ENCODE measurements around the gene ADAT2. TPM values are rescaled to one million over a fixed set of nuclear protein-coding genes. Genes with fewer than 3 reads are reported as not detected.
"Not testable (repeated sequence)": the region's sequence is repeated elsewhere in the genome, so short reads cannot be mapped to it uniquely, and the experiment has no call there.

ADAT2 gene
- total RNA-seq (2014; rRNA removed; shearing (Covaris generic)) = 2.2 and 5.3 TPM in 2 replicates

- DNase-seq (ENCODE audit: low spot score) = peak; percentile 90
- in situ Hi-C loops (cut with HindIII; ENCODE audit: low sequenced_read_pairs) = no loop called here
Measured at GRCh38 chr6:143450453-143451371, at the start of gene ADAT2, which contains the start of gene PEX3. Gene ADAT2 (minus strand): TSS chr6:143450695. CDS start chr6:143450658, 37 bp downstream. Gene PEX3 (plus strand): TSS chr6:143450805. CDS start chr6:143451043, 238 bp downstream.

DNA sequence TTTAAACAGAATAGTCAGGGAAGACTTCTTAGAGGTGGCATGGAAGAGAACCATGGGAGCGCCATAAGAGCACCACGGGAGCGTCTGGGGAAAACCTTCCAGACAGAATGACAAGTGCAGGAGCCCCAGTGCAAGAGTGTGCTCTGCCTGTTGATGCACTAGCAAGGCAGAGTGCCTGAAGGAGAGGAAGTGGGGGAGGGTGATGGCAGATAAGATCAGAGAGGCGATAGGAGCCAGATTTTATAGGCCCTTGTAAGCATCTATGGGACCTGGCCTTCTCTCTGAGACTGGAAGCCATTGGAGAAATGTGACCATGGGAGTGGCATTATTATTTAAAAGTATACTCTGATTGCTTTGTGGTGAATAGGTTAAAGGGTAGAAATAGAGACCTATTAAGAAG, 47.9 kb upstream of the ADAT2 start:
- in situ Hi-C loops (cut with HindIII; ENCODE audit: low sequenced_read_pairs) = no loop called here
- DNase-seq (ENCODE audit: low spot score) = no peak

- DNase-seq (ENCODE audit: low spot score) = no peak
- in situ Hi-C loops (cut with HindIII; ENCODE audit: low sequenced_read_pairs) = no loop called here
Measured at GRCh38 chr6:143496974-143497373, 46.5 kb upstream of the ADAT2 start.

GRCh38 chr6:143490775-143491174, 40.3 kb upstream of the ADAT2 start:
- DNase-seq (ENCODE audit: low spot score) = no peak
- in situ Hi-C loops (cut with HindIII; ENCODE audit: low sequenced_read_pairs) = no loop called here

DNA sequence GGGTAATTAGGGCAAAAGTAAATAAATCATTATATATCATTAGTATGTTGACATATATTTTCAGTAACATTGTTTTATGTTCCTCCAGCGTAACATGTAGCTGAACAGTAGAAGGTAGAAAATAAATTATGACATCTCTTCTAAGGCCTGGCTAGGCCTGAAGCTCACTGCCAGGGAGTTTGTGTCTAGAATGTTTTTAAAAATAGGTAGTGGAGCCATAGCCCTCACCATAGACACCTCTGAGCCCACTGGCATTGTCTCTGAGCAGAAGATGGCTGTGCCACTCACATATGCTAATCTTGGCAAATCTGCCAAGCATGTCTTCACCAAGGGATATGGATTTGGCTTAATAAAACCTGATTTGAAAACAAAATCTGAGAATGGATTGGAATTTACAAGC, 39.7 kb upstream of the ADAT2 start:
- no peak for DNase-seq (ENCODE audit: low spot score)
- in situ Hi-C loops (cut with HindIII; ENCODE audit: low sequenced_read_pairs) = no loop called here

GRCh38 chr6:143486752-143487151, 36.3 kb upstream of the ADAT2 start:
- in situ Hi-C loops (cut with HindIII; ENCODE audit: low sequenced_read_pairs) = no loop called here
- no peak for DNase-seq (ENCODE audit: low spot score)

- DNase-seq (ENCODE audit: low spot score) = no peak
- in situ Hi-C loops (cut with HindIII; ENCODE audit: low sequenced_read_pairs) = no loop called here
Measured at GRCh38 chr6:143485967-143486366, 35.5 kb upstream of the ADAT2 start.

DNA sequence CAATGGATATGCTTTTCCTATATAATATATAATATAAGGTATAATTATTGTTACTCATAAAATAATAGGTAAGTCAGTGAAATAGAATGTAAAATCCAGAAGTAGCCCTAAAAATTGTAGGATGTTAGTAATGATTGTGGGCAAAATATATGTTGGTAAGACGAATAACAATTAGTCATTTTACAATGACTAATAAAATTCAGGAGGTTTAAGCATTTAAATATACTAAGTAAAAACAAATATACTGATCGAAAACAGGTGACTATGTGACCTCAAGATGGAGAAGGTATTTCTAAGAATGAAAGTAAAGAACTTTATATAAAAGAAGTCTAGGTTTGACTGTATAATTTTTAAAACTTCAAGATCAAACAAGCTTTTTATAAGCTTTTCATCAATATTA, 32.1 kb upstream of the ADAT2 start:
- DNase-seq (ENCODE audit: low spot score) = no peak
- in situ Hi-C loops (cut with HindIII; ENCODE audit: low sequenced_read_pairs) = no loop called here

GRCh38 chr6:143478479-143479062, 28.1 kb upstream of the ADAT2 start:
- DNase-seq (ENCODE audit: low spot score) = no peak
- in situ Hi-C loops (cut with HindIII; ENCODE audit: low sequenced_read_pairs) = no loop called here

- in situ Hi-C loops (cut with HindIII; ENCODE audit: low sequenced_read_pairs) = no loop called here
- no peak for DNase-seq (ENCODE audit: low spot score)
Measured at GRCh38 chr6:143476545-143476944, 26.1 kb upstream of the ADAT2 start.

DNA sequence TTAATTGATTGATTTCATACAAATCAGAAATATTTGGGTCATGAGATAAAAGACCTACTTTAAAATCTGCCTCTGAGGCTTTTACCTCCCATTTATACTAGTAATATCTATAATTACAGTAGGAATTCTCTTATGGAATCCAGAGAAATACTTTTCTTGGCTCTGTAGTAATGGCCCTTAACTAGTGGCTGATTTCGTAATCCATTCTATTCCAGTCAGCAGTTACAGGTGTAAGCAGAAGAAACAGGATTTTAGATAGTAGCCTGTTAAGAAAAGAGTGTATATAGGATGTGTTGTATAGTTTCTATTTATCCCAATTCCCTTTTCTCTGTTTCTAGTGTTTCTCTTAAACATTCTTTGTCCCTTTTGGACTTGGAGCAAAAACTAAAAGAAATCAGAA, 21.3 kb upstream of the ADAT2 start:
- in situ Hi-C loops (cut with HindIII; ENCODE audit: low sequenced_read_pairs) = no loop called here
- DNase-seq (ENCODE audit: low spot score) = no peak

GRCh38 chr6:143468823-143469222, 18.3 kb upstream of the ADAT2 start:
- DNase-seq (ENCODE audit: low spot score); in situ Hi-C loops (cut with HindIII; ENCODE audit: low sequenced_read_pairs): not testable (repeated sequence)

- DNase-seq (ENCODE audit: low spot score) = no peak
- in situ Hi-C loops (cut with HindIII; ENCODE audit: low sequenced_read_pairs) = no loop called here
Measured at GRCh38 chr6:143468026-143468425, 17.5 kb upstream of the ADAT2 start.

- in situ Hi-C loops (cut with HindIII; ENCODE audit: low sequenced_read_pairs) = no loop called here
- DNase-seq (ENCODE audit: low spot score) = no peak
Measured at GRCh38 chr6:143465546-143465945, 15.1 kb upstream of the ADAT2 start.

DNA sequence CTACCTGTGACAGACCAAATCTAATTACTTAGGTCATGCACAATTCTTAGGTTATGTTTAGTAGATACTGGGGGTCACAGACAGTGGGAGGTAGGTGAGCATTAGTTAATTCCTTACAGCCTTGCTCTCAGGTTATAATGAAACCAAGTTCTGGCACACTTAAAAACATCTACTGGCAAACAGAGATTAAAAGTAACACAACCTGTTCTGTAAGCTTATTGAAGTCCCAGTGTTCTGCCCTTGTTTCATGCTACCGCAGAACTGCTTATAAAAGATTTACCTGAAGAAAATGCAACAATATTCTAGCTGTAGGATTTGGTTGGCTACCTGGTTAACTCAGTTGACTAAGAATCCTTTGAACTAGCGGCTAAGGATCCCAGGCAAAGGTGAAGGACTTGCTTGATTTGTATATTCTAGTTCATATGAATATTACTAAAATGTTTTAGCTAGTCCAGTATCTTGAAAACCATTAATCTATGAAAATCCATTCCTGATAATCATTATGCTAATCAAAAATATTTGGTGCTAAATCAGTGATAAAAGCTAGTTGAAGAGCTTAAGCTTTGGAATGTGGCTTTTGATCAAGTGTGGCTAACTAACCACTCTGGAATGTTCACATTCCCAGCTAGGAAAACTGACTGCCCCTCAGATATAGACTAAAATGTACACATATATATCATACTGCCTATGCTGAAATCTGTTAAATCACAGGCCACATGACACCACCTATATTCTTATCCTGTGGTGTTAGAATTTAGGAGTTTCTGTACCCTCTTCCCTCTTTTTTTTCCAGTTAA, 7.3 kb upstream of the ADAT2 start:
- no peak for DNase-seq (ENCODE audit: low spot score)
- in situ Hi-C loops (cut with HindIII; ENCODE audit: low sequenced_read_pairs) = no loop called here

- DNase-seq (ENCODE audit: low spot score) = peak; percentile 9
- in situ Hi-C loops (cut with HindIII; ENCODE audit: low sequenced_read_pairs) = no loop called here
Measured at GRCh38 chr6:143451531-143451930, 1.0 kb upstream of the ADAT2 start.

DNA sequence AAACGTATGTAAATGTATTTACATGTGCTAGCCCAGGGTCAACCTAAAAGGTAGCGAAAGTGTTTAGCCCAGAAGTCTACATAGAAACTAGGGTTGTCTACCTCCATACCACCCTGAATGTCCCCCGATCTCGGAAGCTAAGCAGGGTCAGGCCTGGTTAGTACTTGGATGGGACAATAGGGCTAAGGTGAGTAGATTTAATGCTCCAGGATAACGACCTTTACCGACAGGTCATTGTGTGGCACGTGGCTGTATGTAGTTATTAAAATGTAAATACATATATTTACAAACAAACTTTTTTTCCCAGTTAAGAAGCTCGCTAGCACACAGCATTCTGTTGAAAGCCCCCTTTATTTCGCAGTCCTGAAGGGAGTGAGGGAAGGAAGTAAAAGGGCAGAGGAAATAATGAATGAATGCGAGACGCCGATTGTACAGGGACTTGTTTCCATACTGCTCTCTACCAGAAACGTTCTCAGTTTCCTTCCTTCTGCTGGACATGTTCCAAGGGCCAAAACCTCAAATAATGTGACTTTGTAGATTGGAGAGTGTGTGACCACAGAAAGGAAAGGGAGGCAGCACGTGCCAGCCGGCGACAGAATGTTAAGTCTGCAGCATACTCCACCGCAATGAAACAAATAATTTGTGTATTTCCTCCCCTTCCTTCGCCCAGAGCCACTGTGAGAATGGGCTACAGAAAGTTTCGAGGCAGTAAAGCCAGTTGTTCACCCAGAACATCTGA, 612 bp downstream of the ADAT2 start:
- DNase-seq (ENCODE audit: low spot score) = peak; percentile 48
- in situ Hi-C loops (cut with HindIII; ENCODE audit: low sequenced_read_pairs) = no loop called here

DNA sequence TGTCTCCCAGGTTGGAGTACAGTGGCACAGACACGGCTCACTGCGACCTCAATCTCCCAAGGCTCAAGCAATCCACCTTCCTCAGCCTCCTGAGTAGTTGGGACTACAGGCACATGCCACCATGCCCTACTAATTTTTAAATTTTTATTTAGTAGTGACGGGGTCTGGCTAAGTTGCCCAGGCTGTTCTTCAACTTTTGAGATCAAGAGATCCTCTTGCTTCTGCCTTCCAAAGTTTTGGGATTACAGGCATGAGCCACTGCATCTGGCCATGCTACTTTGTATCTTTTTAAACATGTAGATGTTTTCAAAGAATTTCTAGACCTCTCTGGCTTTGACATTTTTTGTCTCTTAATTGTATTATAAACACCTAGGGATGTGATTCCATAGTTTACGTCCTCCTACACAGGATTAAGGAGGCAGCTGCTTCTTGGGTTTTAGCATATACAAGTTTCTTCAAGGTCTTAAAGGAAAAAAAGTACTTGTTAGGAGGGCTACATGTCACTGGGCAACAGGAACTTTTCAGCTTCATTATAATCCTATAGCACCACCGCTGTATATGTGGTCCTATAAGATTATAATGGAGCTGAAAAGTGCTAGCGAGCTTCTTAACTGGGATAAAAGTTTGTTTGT, 1.3 kb downstream of the ADAT2 start:
- in situ Hi-C loops (cut with HindIII; ENCODE audit: low sequenced_read_pairs) = no loop called here
- DNase-seq (ENCODE audit: low spot score) = peak; percentile 3

DNA sequence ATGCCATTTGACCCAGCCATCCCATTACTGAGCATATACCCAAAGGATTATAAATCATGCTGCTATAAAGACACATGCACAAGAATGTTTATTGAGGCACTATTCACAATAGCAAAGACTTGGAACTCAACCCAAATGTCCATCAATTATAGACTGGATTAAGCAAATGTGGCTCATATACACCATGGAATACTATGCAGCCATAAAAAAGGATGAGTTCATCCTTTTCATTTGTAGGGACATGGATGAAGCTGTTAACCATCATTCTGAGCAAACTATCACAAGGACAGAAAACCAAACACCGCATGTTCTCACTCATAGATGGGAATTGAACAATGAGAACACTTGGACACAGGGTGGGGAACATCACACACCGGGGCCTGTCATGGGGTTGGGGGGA, 2.6 kb downstream of the ADAT2 start:
- in situ Hi-C loops (cut with HindIII; ENCODE audit: low sequenced_read_pairs); DNase-seq (ENCODE audit: low spot score): not testable (repeated sequence)
